Astrocyte of the cerebellum (primary cell): Measurements from ENCODE around the gene S100A5.

ENCODE experiments used
- DNase-seq: peaks from one replicate; pipeline ENCODE4 v3.0.0-alpha.2; 2011; ENCODE audit warnings: low read depth
- H3K4me3 ChIP-seq: 2 replicates; pipeline ENCODE4 v1.5.1; 2011; ENCODE audit warnings: mild to moderate bottlenecking, low read depth, low read length, moderate library complexity
- CTCF ChIP-seq: IDR thresholded peaks from 2 replicates; pipeline ENCODE4 v1.5.1; 2012; ENCODE audit warnings: low read length, low read depth, moderate library complexity, mild to moderate bottlenecking; ENCODE audit errors: missing control alignments
- in situ Hi-C: cut with HindIII; loops from 2 replicates; pipeline ENCODE4 v1.10.0; 2017; ENCODE audit warnings: low sequenced_read_pairs

S100A5 gene

GRCh38 chr1:153536012-153536670 lies 4.6 kb downstream of the S100A5 start:
- in situ Hi-C loops: no loop called here
- H3K4me3 ChIP-seq: peak overlapping the region; percentile 82
- DNase-seq: peak; percentile 42
- TF ChIP-seq CTCF: no peak

- no peak for DNase-seq
These were observed 5.3 kb downstream of the S100A5 start, which contains the start of gene S100A6 for GRCh38 chr1:153535242-153536011. Gene S100A6, minus strand, starts transcription at chr1:153535991. Its CDS starts 652 bp downstream, at chr1:153535339.

GRCh38 chr1:153534925-153535241 lies 5.9 kb downstream of the S100A5 start:
- in situ Hi-C loops: no loop called here
- TF ChIP-seq CTCF: no peak
- H3K4me3 ChIP-seq: peak overlapping the region; percentile 82
- DNase-seq: no peak

More at GRCh38 chr1:153535242-153536011, 5.3 kb downstream of the S100A5 start, which contains the start of gene S100A6:
- peak within 1 kb of the TSS; percentile 82 for H3K4me3 ChIP-seq
- no peak for TF ChIP-seq CTCF
- in situ Hi-C loops: no loop called here

- H3K4me3 ChIP-seq: peak overlapping the region; percentile 82
- no peak for TF ChIP-seq CTCF
- no peak for DNase-seq
- in situ Hi-C loops: no loop called here
These were observed 6.4 kb downstream of the S100A5 start for GRCh38 chr1:153534226-153534924.

- DNase-seq: peak; percentile 47
- TF ChIP-seq CTCF: no peak
- H3K4me3 ChIP-seq: peak overlapping the region; percentile 82
- in situ Hi-C loops: no loop called here
These were observed 7.0 kb downstream of the S100A5 start for GRCh38 chr1:153533689-153534201.

GRCh38 chr1:153532769-153533599 lies 7.8 kb downstream of the S100A5 start:
- peak; percentile 92 for TF ChIP-seq CTCF
- in situ Hi-C loops: no loop called here
- H3K4me3 ChIP-seq: peak overlapping the region; percentile 82
- DNase-seq: peak; percentile 58
